GM21619 (cell line): ENCODE results near the gene ADORA2A.

Experiments used
- ATAC-seq: cut with Tn5 transposase; IDR thresholded peaks from one replicate; pipeline ENCODE4 v1.9.1; 2021; ENCODE audit not compliant: unreplicated experiment

ADORA2A gene

DNA sequence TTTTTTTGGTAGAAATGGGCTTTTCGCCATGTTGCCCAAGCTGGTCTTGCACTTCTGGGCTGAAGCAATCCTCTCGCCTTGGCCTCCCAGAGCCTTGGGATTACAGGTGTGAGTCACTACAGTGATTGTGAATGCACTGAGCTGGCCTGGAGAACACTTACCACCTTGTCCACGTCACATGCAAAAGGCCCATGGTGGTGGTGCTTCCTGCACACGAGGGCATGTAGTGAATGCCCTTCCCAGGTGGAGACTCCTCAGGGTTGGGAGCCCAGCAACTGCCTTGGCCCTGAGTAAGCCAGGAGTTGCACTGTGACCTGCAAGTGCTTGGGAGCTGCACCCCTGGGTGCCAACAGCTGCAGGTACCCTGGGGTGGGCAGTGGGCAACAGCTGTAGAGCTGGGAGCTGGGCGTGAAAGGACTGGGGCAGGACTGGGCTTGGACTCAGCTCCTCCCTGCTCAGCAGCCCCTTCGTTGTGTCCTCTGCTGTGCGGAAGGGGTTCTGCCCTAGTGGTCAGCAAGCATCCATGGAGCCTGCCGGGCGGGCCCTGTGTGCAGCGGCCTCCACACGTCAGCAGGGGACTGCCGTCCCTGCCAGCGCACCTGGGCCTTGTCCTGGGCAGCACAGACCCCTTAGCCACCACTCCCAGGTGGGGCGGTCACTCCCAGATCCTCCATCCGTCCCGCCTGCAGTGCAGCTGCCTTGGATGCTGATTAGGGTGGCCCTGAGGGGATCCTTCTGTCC lies 9.3 kb upstream of the ADORA2A start:
- ATAC-seq: no peak

DNA sequence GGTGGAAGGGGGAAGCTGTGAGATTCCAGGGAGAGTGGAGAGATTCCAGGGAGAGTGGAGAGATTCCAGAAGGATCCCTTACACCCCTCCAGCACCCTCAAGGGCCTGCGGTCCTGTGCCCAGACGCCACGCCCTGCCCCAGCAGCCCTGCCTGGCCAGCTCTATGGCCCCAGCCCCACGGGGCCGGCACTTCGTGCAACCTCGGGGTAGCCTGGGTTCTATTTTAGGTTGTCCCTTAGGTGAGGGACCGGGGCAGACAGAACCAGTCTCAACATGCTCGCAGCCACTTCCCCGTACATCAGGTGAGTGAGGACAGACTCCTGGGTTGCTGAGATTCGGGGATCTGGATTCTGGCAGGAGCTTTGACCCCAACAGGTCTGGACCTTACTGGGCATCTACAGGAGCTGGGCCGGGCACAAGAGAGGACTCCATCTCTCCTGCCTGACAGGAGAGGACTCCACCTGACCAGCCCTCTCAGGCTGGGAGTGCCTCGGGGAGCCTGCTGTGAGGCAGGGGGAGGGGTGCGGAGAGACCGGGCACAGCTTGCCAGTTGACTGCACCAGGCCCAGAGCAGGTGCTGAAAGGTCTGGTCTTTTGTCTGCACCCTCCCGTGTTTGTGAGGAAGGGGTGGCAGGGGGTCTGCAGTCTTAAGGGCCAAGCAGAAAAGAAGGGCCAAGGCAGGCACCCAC lies 8.5 kb upstream of the ADORA2A start:
- ATAC-seq: no peak

DNA sequence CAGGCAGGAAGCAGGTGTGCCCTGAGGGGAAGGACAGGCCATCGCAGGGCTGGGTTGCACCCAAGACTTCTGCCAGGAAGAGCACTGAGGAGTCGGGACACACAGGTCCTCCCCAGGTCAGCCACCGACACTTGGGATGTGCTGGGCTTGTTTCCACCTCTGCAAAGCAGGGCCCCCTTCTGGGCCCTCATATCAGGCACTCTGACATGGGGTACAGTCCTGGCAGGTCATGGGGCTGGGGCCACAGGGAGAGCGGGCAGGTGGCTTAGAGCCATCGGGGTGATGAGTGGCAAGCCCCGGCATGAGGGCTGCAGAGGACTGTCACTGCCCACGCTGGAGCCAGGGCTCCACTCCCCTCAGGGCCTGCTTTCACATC lies 7.9 kb upstream of the ADORA2A start:
- no peak for ATAC-seq

DNA sequence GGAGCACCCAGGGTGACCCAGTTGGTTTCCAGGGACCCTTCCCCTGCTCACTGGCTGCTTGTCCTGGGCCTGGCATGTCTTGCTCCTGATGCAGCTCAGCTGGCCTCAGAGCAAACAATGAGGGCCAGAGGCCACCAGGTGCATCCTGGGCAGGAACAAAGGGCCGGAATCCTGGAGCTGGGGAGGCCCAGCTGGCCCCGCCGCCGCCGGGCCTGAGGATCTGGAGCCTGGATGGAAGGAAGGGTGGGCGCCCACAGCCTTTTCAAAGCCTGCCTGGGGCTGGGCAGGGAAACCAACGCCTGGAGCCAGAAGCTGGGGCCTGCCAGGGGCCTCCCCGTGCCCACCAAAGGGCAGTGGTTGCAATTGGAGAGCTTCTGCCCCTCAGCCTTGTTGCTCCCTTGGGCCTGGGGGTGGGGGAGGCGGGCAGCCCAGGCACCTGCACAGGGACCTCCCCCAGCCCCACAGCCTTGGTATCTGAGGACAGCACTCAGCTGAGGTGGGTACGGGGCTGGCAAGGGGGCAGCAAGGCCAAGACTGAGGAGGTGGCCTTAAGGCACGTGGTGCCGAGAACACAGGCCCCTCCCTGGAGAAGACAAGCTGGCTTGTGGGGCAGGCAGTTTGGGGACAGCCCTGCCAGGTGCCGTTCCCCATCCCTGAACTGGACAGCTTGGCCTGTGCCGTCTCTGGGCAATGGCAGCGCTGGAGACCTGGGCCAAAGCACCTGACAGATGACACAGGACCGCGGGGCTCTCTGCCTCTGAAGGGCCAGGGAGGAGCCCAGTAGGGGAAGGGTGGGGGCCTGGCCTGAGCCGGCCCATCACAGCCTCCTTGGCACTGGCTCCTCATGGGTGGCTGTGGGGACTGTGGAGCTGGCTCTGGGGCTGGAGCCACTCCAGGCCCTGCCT lies 7.1 kb upstream of the ADORA2A start:
- no peak for ATAC-seq

DNA sequence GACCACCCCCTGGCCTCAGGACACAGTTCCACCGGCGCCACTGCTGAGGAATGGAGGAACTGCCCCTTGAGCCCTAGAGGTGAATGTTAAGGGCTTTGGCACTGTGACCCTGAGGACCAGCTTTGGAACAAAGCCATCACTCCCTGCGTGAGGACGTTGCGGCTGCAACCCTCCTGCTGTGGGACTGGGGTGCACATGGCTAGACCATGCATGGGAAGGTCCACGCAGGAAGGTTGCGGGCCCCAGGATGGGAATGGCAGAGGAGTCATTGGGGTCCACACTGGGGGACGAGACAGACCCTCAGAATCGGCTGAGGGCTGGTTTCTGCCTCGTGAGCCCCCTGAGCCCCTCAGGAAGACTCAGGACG lies 6.4 kb upstream of the ADORA2A start:
- ATAC-seq: no peak

DNA sequence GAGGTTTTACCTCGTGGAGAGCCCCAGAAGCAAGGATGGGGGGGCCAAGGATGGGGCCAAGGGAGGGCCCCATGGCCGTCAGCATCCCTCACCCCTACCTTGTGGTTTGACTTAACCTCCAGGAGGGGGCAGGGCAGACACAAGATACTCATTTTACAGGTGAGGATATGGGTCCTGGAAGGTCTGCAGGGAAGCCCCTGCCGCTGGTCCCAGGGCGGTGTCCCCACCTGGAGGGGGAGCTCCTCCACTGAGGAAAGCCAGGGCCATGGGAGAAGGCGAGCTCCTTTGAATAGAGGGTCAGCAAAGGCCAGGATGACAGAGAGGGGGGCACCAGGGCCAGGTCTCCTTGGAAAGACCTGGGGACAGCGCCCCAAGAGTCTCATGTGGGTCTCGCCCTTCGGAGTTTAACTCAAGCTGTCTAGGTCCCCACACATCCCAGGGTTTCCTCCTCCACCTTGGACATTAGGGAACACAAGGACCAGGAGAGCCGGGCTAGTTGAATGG lies 5.9 kb upstream of the ADORA2A start:
- no peak for ATAC-seq

DNA sequence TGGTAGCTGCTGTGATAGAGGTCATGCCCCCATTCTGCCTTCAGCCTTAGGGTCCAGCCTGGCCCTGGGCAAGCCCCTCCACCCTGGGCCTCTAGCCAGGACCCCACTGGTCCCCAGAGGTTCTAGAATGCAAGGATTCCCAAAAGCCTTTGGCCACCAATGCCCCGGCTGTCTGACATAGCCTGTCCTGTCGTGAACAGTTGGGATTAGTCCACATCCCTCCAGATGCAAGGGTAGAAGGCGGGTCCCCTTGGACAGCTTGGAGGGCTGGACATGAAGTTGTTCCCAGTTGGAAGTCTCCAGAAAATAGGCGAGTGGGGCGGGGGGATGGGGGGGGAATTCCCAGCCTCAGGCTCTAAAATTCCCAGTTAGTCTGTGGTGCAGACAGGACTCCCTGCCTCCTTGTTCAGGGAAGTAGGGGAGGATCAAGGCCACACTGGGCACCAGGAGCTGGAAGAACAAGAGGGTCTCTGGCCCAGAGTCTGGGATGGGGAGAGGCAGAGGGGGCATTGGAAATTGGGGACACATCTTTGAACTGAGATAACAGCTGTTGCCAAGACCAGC lies 5.2 kb upstream of the ADORA2A start:
- ATAC-seq: no peak

DNA sequence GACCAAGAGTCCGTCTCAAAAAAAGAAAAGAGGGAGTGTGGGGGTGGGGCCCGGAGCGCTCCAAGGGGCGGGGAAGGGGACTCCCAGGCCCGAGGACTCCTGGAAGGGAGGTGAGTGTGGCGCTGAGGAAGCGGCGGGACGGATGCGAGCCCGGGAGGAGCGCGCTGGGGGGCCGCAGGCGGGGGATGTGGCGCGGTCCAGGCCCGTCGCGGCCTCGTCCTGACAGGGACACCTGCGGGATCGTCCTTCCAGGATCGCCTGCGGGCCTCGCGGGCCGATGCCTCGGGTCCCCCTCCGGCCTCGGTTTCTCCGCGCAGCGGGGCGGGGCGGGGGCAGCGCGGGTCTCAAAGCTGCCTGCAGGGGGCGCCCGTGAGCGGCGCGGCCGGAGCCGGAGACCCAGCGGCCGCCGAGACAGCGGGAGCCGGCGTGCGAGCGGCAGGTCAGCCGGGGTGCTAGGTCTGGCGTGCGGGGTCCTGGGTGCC lies 3.8 kb upstream of the ADORA2A start:
- no peak for ATAC-seq

DNA sequence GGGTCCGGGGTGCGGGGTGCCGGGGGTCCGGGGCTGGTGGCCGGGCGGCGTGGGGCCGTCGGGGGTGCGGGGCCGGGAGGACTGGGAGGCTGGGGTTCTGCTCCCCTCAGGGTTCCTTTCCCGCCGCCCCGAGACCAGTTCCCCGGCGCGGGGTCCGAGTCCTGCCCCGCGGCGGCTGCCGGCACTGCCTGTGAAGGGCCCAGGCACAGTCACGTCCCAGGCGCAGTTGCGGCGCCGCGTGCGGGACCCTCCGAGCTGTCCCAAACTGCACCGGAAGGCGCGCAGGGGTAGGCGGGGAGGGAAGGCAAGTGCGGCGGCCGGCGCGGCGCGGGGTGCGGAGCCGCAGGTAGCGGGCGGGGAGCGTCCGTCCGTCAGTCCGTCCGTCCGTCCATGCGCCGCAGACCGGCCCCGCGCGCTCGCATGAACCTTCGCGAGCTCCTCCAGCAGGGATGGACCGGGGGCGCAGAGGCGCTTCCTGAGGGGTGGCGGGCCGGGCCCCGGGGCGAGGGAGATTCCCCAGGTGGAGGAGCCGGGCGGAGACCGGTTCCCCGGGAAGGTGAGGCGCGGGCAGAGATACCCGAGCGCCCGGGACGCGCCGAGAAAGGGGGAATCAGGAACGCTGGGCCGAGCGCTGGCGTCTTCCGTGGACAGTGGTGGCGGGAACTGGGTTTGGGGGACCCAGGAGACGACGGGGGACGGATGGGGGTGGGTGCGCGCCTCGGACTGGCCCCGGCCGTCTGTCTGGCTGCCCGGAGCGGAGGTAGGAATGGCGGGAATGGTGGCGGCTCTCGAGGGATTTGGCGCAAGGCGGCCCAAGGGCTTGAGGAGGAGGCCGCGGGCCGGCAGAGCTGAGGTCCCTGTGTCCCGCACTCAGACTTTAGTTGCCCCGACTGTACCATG lies 3.1 kb upstream of the ADORA2A start:
- ATAC-seq: no peak

DNA sequence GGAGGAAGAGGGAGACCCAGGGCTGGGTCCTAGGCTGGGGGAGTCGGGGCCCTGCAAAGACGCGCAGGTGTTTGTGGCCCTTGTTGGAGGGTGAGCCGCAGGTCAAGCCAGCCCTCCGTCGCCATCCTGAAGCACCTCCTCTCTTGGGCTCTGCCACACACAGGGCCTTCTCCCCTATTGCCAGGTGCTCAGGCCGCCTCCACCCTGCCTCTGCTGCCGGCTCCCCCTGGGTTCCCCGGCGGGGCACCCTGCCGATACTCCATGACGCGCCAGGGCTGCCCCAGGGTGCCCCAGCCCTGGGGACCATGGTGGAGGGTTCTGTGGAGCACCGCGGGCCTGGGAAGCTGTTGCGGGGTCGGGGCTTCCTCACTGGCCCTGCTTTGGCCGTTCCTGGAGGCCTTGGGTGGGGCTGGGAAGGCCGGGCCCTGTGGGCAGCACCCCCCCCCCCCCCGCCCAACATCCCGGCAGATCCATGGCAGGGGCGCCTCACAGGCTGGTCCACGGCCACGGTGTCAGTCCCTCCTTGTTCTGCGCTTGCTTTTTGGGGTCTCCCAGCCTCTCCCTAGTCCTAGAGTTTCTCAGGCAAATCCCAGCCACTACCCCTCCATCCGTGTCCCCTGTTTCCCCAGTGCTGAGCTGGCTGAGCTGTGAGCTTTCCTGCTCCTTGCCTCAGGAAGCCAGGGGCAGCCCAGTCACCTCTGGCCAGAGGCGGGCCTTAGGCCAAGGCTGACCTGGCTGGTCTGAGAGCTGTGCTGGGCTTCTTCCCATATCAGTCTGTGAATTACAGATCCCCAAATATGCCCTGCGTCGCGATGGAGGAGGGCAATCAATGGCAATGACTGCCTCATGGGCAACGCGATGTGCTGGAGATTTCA lies 2.3 kb upstream of the ADORA2A start:
- ATAC-seq: no peak

DNA sequence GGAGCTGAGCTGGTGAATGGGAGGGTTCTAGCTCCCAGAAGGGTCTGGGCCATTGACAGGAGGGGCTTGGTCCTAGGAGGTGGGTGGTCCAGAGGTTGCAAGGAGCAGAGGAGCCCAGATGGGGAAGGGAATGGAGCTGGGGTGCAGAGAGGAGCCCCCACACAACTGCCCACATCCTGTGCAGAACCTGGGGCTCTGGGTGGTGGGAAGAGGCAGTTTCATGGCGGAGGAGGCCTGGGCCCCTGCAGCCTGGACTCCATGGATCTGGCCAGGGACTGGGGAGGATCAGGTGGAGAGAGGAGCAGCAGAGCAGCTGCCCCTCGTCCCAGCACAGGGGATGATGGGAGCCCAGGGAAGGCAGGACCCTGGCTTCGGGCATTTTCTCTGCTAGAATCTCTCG lies 963 bp upstream of the ADORA2A start:
- no peak for ATAC-seq

DNA sequence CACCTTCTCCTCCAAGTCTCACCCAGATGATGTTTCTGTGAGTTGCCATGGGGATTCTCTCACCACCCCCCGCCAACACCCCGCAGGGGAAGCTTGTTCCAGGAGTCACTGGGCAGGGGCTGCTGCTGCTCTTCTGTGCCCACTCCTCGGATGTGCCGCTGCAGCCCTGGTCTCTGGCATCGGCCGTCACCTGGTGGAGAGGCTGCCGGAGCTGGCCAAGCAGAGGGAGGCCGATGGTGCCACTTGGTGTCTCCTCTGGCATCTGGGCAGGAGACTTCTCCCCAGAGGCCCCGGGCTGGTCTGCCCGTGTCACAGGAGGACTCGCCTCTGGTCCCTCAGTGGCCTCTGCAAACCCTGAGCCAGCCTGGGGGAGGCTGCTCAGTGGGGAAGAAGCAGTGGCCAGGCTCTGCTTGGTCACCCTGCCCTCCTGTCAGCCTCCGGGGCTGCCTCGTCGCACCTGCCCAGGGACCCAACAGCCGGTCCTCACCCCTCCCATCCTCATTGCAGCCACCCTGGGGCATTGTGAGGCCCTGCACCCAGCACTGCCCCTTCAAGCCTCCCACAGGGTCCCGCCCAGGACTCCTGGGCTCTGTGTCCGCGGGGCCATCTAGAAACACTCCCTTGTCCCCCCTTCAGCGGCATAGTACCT lies 424 bp upstream of the ADORA2A start:
- no peak for ATAC-seq

DNA sequence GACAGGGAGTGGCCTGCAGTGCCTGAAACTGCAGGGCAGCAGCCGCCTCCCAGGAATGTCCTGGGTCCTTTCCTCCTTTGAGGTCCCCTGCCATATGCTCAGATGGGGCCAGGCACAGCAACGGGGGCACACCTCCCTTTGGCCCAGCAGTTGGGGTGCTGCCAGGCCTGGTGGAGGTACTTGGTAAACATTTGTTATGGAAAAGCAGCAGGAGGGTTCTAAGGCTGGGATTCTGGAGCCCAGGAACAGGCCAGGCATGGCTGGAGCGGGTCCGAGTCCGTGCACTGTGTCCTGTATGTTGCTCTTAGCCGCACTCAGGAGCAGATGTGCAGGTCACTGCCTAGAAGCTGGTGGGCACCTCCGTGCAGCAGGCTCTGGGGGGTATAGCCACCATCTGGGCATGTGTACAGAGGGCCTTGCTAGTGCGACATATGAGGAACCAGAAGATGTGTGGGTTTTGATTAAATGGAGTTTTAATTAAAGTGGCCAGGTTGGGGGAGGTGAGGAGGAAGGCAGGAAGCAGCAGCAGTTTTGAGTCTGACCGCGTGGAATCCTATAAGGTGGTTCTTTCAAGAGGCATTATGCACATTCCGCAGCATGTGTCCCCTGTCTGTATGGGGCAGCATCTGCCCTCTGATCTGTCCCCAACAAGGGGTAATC lies 1.5 kb downstream of the ADORA2A start:
- no peak for ATAC-seq

DNA sequence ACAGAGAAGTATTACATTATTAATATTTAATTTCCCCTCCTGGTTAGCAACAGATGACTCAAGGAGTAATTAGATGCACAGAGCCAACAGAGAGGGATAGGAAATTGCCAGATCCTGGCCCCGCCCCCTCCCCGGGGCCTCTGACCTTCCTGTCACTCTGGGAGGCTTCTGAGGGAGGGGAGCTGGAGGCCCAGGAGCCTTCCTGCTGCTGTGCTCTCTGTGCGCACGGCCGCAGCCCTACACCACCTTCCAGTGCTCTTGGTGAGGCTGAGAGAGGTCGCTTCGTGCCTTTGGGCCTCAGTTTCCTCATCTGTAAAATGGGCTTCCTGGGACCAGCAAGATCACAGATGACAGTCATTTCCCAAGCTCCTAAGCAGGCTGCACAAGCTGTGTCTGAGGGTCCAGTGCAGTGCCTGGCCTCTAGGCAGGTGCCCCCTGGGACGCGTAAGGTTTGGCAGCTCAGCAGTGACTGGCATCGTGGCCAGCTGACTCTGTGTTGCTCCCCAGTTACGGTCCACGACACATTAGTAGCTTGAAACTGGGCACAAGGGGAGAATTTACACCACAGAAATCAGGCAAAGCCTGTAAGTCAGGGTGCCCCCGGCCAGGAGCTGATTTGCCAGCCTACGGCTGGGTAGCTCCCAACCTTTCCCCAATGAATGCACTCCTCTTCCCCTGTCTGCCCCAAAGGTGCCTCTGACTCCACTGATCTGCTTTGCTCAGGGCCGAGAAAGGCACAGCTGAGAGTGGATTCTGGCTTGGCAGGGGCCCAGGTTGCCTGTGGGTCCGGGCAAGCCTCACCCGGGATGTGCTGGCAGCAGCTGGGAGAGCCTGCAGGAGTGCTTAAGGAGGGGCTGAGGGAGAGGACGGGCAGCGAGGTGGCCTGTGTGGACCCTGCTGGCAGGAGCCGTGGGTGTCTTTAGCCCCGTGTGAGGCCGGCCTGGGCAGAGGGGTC lies 2.3 kb downstream of the ADORA2A start:
- no peak for ATAC-seq

DNA sequence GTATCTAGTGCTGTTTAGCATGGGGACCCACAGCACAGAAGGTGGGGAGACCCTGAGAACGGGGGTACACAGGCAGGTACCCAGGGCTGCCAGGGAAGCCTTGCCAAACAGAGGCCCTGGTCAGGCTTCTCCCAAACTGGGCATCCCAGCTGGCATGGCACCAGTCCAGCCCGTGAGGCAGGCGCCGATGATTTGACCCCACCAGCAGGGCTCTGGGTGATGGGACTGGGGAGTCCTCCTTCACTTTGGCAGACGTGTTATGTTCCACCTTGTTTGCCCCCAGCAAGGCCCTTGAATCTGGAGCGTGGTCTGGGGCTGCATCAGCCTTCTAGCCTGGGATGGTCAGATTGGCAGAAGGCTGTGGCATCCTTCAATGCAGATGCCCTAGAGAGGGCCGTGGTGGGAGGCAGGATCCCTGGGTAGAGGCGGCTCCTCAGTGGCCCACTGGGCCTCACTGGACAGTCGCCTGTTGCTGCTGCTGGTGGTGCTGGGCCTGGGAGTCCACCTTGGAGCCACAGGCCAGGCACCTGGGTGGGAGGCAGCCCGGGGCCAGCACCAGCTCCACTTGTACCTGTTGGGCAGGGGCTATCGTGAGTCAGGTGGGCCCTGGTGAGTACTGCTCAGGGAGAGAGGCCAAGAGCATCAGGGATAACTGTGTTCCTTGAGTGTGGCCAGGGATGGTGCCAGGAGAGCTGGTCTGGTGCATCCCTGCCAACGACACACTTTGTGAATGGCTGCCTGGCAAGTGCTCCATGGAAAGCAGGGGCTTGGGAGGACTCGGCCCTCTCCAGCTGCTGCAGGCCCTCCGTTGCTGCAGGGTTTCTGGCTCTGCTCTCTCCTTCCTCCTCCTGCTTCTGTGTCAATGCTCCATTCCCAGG lies 3.3 kb downstream of the ADORA2A start:
- no peak for ATAC-seq
